GM12892 (cell line): Measurements from ENCODE around the gene PTK7.

Experiments
- POLR2A ChIP-seq: IDR thresholded peaks from 2 replicates; pipeline ENCODE4 v1.6.1; 2011; ENCODE audit warnings: low read depth, low read length, control low read depth
- POLR2AphosphoS5 ChIP-seq: IDR thresholded peaks from 2 replicates; pipeline ENCODE4 v1.6.1; 2011; ENCODE audit warnings: low read depth, low read length, control low read depth
- TAF1 ChIP-seq: IDR thresholded peaks from 2 replicates; pipeline ENCODE4 v1.6.1; 2011; ENCODE audit warnings: low read depth, mild to moderate bottlenecking, control low read depth, low read length, borderline replicate concordance

GRCh38 chr6:43146709-43147688, 70.9 kb downstream of the PTK7 start:
- no peak for TF ChIP-seq POLR2A
- TF ChIP-seq POLR2AphosphoS5 = no peak
- no peak for TF ChIP-seq TAF1
